ENCODE results near the gene FAM236D.
"Not testable (repeated sequence)": the region's sequence is repeated elsewhere in the genome, so short reads cannot be mapped to it uniquely, and the experiment has no call there.

The FAM236D gene

DNA sequence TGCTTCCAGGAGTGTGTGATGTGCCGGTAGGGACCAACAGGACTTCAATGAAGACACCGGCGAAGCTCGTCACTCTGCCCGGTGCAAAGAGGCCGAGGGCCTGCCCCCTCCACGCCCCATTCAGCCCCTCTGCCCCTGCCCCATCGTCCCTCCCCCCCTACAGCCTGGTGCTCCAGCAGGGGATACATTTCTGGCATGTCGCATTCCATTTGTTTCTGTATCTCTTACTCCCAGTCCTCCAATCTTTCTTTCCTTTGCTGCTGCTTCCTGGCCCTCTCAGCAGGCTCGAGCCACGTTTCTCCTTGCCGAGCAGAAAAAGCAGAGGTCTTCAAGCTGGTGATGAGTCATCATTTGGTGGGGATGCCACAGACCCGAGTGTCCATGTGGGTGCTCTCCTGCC, at the start of gene FAM236D:
TSS of gene FAM236D (minus strand) at position 101 of the 400 bp plus-strand sequence. CDS start at position 1, 100 bp downstream.
- not testable (repeated sequence) for DNase-seq (ENCODE audit: low read depth); H3K4me3 ChIP-seq (ENCODE audit: low read depth, low read length)

- H3K4me3 ChIP-seq (ENCODE audit: low read depth, low read length); DNase-seq (ENCODE audit: low read depth): not testable (repeated sequence)
These were observed 29.5 kb upstream of the FAM236D start for GRCh38 chrX:72837532-72837931.

DNA sequence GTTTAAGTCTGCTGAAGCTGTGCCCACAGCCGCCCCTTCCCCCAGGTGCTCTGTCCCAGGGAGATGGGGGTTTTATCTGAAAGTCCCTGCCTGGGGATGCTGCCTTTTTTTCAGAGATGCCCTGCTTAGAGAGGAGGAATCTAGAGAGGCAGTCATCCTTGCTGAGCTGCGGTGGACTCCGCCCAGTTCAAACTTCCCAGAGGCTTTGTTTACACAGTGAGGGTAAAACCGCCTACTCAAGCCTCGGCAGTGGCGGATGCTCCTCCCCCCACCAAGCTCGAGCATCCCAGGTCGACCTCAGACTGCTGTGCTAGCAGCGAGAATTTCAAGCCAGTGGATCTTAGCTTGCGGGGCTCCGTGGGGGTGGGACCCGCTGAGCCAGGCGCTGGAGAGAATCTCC, 22.7 kb upstream of the FAM236D start:
- not testable (repeated sequence) for DNase-seq (ENCODE audit: low read depth); H3K4me3 ChIP-seq (ENCODE audit: low read depth, low read length)

- H3K4me3 ChIP-seq (ENCODE audit: low read depth, low read length); DNase-seq (ENCODE audit: low read depth): not testable (repeated sequence)
These were observed 17.6 kb downstream of the FAM236D start for GRCh38 chrX:72790390-72790789.

GRCh38 chrX:72788142-72788541, 19.9 kb downstream of the FAM236D start:
- not testable (repeated sequence) for DNase-seq (ENCODE audit: low read depth); H3K4me3 ChIP-seq (ENCODE audit: low read depth, low read length)

GRCh38 chrX:72783964-72784363, 24.0 kb downstream of the FAM236D start:
- not testable (repeated sequence) for H3K4me3 ChIP-seq (ENCODE audit: low read depth, low read length)

DNA sequence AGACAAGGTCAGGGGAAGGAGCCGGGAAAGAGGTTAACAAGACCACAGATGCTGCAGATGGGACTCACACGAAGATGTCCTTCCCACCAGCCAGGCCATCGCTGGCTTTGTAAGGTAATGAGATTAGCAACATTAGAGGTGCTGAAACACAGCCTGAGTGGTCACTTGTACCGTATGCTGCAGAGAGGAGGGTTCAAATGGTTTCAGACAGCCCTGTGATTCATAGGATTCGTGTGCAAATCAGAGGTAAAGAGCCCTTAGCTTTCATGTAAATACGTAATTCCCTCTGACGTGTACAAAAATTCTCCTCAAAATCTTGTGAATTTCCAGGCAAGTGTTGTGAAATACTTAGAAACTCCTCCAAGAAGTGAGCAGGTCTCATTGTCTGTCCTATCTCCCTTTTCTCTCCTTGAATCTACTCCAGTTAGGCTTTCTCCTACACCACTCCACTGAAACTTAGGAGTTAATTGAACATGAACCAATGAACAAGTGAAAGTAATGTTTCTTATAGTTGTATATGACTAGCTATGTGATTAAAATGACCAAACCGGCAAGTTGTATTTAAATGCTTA, 24.6 kb downstream of the FAM236D start:
- not testable (repeated sequence) for DNase-seq (ENCODE audit: low read depth); H3K4me3 ChIP-seq (ENCODE audit: low read depth, low read length)

More at GRCh38 chrX:72783964-72784363, 24.0 kb downstream of the FAM236D start:
- DNase-seq (ENCODE audit: low read depth), result not testable (repeated sequence)

DNA sequence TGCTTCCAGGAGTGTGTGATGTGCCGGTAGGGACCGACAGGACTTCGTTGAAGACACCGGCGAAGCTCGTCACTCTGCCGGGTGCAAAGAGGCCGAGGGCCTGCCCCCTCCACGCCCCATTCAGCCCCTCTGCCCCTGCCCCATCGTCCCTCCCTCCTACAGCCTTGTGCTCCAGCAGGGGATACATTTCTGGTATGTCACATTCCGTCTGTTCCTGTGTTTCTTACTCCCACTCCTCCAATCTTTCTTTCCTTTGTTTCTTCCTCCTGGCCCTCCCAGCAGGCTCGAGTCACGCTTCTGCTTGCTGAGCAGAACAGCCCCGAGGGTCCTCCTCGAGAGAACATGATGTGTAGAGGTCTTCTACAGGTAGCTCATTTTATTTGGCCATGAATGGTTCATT, 25.4 kb downstream of the FAM236D start, which contains the start of gene FAM236B:
TSS of gene FAM236B (minus strand) at position 101 of the 400 bp plus-strand sequence. CDS start at position 1, 100 bp downstream.
- not testable (repeated sequence) for DNase-seq (ENCODE audit: low read depth); H3K4me3 ChIP-seq (ENCODE audit: low read depth, low read length)

DNA sequence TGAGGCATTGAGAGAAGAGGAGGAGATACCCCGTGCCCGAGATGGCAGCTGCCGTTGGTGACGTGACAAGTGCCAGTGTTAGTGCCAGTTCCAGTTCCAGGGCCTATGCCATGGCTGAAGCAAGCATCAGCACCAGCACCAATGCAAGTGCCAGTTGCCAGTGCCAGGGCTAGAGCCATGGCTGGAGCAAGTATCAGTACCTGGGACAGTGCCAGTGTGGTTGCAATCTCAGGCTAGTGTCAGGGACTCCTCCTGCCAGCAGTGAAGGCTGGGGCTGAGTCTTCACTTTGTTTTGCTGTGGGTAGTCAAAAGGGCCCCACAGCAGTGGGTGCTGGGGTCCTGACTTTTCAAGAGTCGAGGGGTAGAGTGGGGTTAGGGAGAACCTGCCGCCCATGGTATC, 29.9 kb downstream of the FAM236D start:
- not testable (repeated sequence) for DNase-seq (ENCODE audit: low read depth); H3K4me3 ChIP-seq (ENCODE audit: low read depth, low read length)

- DNase-seq (ENCODE audit: low read depth); H3K4me3 ChIP-seq (ENCODE audit: low read depth, low read length): not testable (repeated sequence)
These were observed 30.6 kb downstream of the FAM236D start for GRCh38 chrX:72777467-72777790.

GRCh38 chrX:72776653-72777466, 31.1 kb downstream of the FAM236D start, which contains the start of gene DMRTC1B:
Gene DMRTC1B (plus strand): TSS chrX:72776890. CDS start chrX:72845136, 68,246 bp downstream.
- not testable (repeated sequence) for H3K4me3 ChIP-seq (ENCODE audit: low read depth, low read length); DNase-seq (ENCODE audit: low read depth)

DNA sequence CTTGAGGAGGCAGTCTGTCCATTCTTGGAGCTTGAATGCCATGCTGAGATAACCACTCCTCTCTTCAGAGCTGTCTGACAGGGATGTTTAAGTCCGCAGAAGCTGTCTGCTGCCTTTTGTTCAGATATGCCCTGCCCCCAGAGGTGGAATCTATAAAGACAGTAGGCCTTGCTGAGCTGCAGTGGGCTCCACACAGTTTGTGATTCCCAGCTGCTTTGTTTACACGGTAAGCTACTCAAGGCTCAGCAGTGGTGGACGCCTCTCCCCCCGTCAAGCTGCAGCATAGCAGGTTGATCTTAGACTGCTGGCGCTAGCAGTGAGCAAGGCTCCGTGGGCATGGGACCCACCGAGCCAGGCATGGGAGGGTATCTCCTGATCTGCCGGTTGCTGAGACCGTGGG, 47.6 kb downstream of the FAM236D start:
- DNase-seq (ENCODE audit: low read depth); H3K4me3 ChIP-seq (ENCODE audit: low read depth, low read length): not testable (repeated sequence)

Measured in NB4 (cell line).